Chondrocyte (in vitro differentiated cells): ENCODE data around the gene TYW1B. TPM values are rescaled to one million over a fixed set of nuclear protein-coding genes. Genes with fewer than 3 reads are reported as not detected.
A peak's percentile ranks its signal among the peaks of the same experiment; 100 is the strongest.
"Not testable (repeated sequence)": the region's sequence is repeated elsewhere in the genome, so short reads cannot be mapped to it uniquely, and the experiment has no call there.

Source experiments
- DNase-seq: peaks from one replicate; pipeline ENCODE4 v3.0.0; 2021; ENCODE audit warnings: mixed read lengths, low spot score
- H3K27ac Mint-ChIP-seq: one replicate; pipeline ENCODE4 v1.8.0; 2021; ENCODE audit warnings: mild to moderate bottlenecking, moderate library complexity, mixed read lengths; ENCODE audit not compliant: unreplicated experiment
- H3K27me3 Mint-ChIP-seq: 2 replicates; pipeline ENCODE4 v1.8.0; 2021; ENCODE audit warnings: low read depth, mixed read lengths
- H3K36me3 Mint-ChIP-seq: 2 replicates; pipeline ENCODE4 v1.8.0; 2021; ENCODE audit warnings: low read depth, mixed read lengths
- H3K4me1 Mint-ChIP-seq: 2 replicates; pipeline ENCODE4 v1.8.0; 2021; ENCODE audit warnings: low read depth, mild to moderate bottlenecking, mixed read lengths
- H3K4me3 Mint-ChIP-seq: one replicate; pipeline ENCODE4 v1.8.0; 2021; ENCODE audit warnings: mild to moderate bottlenecking, moderate library complexity, mixed read lengths; ENCODE audit not compliant: unreplicated experiment
- H3K9me3 Mint-ChIP-seq: 2 replicates; pipeline ENCODE4 v1.8.0; 2021; ENCODE audit warnings: low read depth, mixed read lengths
- total RNA-seq: library from RNA; stranded (reverse); gene quantifications from 3 replicates; pipeline ENCODE4 v1.2.1, GENCODE V29; 2021
- TF ChIP-seq, protein P1 (sequence below): fragments of 200-600 bp; sonication (generic); IDR thresholded peaks from 2 replicates; pipeline ENCODE4 v1.5.0; 2021; ENCODE audit warnings: antibody characterized with exemption, mild to moderate bottlenecking, moderate library complexity

The TYW1B gene
- total RNA-seq, 1 donor from 2014 or later, result 1.2 TPM

DNA sequence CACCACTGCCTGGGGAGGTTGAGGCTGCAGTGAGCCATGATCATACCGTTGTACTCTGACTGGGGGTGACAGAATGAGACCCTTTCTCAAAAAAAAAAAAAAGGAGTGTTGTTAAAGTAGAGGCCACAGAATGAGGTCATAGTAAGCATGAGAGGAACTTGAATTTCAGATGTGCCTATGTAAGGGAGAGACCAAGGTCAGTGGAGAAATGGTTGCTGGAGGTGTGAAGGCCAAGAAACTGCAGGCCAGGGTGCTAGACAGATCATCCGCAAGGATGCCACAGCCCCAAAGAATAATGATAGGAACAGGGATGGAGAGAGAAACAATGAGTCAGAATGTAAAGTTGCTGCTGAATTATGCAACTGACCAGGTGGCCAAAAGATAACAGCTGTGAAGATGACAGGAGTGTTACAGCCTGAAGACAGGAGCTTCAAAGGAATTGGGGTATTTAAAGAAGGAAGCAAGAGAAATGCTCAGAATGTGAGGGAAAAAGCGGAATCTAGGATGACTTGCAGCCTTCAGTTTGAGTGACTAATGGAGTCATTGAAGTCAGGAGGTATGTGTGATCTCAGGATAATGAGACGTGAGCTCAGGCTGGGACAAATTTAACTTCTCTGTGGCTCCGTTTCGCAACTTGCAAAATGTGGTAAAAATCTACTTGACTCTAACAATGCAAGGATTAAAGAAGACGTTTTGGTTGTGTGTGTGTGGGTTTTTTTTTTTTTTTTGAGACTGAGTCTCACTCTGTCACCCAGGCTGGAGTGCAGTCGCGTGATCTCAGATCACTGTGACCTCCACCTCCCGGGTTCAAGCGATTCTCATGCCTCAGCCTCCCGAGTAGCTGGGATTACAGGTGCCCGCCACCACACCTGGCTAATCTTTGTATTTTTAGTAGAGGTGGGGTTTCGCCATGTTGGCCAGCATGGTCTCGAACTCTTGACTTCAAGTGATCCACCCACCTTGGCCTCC lies 22.2 kb downstream of the TYW1B start:
- no peak for DNase-seq
- no peak overlapping the region for H3K4me3 Mint-ChIP-seq
- H3K36me3 Mint-ChIP-seq, result peaks cover 13% of the 10 kb centered on the region
- H3K4me1 Mint-ChIP-seq, result peaks cover 19% of the 10 kb centered on the region
- TF ChIP-seq, protein P1, sequence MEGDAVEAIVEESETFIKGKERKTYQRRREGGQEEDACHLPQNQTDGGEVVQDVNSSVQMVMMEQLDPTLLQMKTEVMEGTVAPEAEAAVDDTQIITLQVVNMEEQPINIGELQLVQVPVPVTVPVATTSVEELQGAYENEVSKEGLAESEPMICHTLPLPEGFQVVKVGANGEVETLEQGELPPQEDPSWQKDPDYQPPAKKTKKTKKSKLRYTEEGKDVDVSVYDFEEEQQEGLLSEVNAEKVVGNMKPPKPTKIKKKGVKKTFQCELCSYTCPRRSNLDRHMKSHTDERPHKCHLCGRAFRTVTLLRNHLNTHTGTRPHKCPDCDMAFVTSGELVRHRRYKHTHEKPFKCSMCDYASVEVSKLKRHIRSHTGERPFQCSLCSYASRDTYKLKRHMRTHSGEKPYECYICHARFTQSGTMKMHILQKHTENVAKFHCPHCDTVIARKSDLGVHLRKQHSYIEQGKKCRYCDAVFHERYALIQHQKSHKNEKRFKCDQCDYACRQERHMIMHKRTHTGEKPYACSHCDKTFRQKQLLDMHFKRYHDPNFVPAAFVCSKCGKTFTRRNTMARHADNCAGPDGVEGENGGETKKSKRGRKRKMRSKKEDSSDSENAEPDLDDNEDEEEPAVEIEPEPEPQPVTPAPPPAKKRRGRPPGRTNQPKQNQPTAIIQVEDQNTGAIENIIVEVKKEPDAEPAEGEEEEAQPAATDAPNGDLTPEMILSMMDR, result no peak
- H3K27me3 Mint-ChIP-seq, result no peaks in the 10 kb centered on the region
- H3K27ac Mint-ChIP-seq, result peak overlapping the region; percentile 60
- no peaks in the 10 kb centered on the region for H3K9me3 Mint-ChIP-seq

DNA sequence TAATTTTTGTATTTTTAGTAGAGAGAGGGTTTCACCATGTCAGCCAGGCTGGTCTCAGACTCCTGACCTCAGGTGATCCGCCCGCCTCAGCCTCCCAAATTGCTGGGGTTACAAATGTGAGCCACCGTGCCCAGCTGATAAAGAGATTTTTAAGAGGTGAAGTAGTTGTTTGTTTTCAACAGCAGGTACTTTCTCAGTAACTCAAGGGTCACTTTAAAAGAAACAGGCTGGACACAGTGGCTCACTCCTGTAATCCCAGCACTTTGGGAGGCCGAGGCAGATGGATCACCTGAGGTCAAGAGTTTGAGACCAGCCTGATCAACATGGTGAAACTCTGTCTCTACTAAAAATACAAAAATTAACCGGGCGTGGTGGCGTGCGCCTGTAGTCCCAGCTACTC lies 24.2 kb downstream of the TYW1B start:
- not testable (repeated sequence) for H3K4me3 Mint-ChIP-seq, DNase-seq, H3K27ac Mint-ChIP-seq, H3K27me3 Mint-ChIP-seq, H3K9me3 Mint-ChIP-seq
- Mint-ChIP-seq H3K36me3 (peaks cover 13% of the 10 kb centered on the region), H3K4me1 (peaks cover 20% of the 10 kb centered on the region)

DNA sequence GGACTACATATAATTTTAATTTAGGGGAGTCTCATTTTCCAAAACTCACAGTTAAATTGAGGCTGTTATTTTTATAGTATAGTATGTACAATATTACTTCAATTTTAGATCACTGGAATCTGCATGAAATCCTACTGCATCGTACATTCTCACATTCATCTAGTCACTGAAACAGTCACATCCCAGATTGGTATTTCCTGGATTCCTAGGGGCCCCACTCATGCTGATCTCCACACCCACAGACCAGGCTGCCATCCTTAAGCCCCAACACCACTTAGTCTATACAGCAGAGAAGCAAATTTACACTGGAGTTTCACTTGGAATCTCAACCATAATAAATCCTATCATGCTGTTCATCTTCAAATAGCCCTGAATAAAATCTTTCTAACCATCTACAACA lies 26.4 kb downstream of the TYW1B start:
- H3K9me3 Mint-ChIP-seq, H3K4me3 Mint-ChIP-seq, H3K27me3 Mint-ChIP-seq, DNase-seq: not testable (repeated sequence)
- Mint-ChIP-seq H3K4me1 (peaks cover 24% of the 10 kb centered on the region), H3K36me3 (peaks cover 13% of the 10 kb centered on the region), H3K27ac (peak overlapping the region; percentile 81)

DNA sequence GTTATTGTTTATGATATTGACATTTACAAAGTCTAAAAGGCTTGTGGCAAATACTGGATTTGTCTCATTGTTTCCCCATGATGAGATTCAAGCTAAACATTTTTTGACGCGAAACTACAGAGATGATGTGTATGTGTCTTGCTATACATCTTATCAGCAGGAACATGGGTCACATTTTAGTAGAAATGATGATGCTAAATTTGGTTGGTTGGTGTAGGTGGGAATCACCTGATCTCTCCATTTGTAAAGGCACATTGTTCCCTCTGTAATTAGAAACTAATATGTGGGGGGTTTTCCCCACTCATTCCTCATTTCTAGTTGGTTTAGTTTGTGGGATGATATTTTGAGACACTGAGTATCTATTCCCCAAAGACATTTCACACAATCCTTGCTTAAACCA lies 32.6 kb downstream of the TYW1B start:
- H3K9me3 Mint-ChIP-seq, H3K4me3 Mint-ChIP-seq, H3K4me1 Mint-ChIP-seq, H3K27ac Mint-ChIP-seq, H3K36me3 Mint-ChIP-seq, DNase-seq, H3K27me3 Mint-ChIP-seq: not testable (repeated sequence)

GRCh38 chr7:72793791-72794190 lies 34.2 kb downstream of the TYW1B start:
- DNase-seq, result no peak
- Mint-ChIP-seq H3K36me3 (peaks cover 8% of the 10 kb centered on the region), H3K27ac (no peak overlapping the region), H3K4me3 (no peak overlapping the region), H3K27me3 (no peaks in the 10 kb centered on the region), H3K9me3 (peaks cover 2% of the 10 kb centered on the region), H3K4me1 (peaks cover 7% of the 10 kb centered on the region)
- TF ChIP-seq, protein P1, result no peak

DNA sequence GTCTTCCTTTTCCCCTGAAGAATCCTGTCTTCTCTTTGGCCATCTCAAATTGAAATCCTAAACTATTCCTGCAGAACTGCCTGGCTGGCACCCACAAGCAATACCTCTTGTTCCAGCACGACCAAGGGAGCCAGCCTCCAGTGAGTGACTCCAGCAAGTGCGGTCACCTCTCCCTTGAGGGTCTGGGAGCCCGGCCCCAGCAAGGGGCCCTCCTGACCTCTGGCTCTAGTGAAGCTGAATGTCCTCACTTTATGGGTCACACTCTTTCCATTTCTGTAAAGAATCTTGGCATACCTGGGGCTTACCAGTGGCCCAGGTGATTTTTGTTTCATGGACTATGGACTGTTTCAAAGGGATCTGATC lies 37.3 kb downstream of the TYW1B start:
- not testable (repeated sequence) for H3K27me3 Mint-ChIP-seq, H3K36me3 Mint-ChIP-seq, H3K9me3 Mint-ChIP-seq, DNase-seq, H3K4me1 Mint-ChIP-seq, H3K27ac Mint-ChIP-seq, H3K4me3 Mint-ChIP-seq

DNA sequence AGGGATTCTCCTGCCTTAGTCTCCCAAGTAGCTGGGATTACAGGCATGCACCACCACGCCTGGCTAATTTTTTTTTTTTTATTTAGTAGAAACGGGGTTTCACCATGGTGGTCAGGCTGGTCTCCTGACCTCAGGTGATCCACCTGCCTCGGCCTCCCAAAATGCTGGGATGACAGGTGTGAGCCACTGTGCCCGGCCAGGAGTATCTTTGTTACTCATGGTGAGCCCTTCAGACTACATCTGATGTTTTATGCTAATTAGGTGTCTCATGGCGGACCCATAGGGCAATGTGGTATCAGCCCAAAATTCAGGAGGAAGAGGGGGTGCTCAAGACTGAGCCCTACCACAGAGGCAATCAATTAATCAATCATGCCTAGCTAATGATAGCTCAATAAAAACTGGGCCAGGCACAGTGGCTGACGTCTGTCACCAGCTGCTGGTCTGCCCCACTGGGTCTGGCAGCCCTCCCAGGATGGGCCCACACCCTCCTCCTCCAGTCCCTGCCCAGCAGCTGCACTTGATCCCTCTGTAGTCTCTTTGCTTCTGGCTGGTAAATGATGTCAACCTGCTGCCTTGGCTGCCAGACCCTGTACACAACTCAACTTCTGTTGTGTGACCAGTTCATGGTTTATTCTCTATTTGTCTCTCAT lies 37.8 kb downstream of the TYW1B start:
- peaks cover 12% of the 10 kb centered on the region for H3K4me1 Mint-ChIP-seq
- not testable (repeated sequence) for H3K27me3 Mint-ChIP-seq, H3K27ac Mint-ChIP-seq, DNase-seq, H3K36me3 Mint-ChIP-seq, H3K4me3 Mint-ChIP-seq, H3K9me3 Mint-ChIP-seq
